Suprapubic skin (tissue), 3 donors: ENCODE measurements around the gene PAFAH1B1.
"Not testable (repeated sequence)": the region's sequence is repeated elsewhere in the genome, so short reads cannot be mapped to it uniquely, and the experiment has no call there.

Experiments used
- CTCF ChIP-seq, 2 donors: fragments of 200-600 bp in 1 of 2; fragments of 450-650 bp in 1 of 2; sonication (generic) in 1 of 2; IDR thresholded peaks; one replicate each; pipeline ENCODE4 v1.5.1; 2016 to 2019; ENCODE audit warnings: antibody characterized with exemption in 2 of 2, mild to moderate bottlenecking in 1 of 2, moderate library complexity in 1 of 2
- POLR2A ChIP-seq, 2 donors: fragments of 450-650 bp; IDR thresholded peaks; one replicate each; pipeline ENCODE4 v1.6.1; 2017; ENCODE audit warnings: antibody characterized with exemption in 2 of 2, mild to moderate bottlenecking in 2 of 2, moderate library complexity in 2 of 2

- TF ChIP-seq POLR2A, CTCF (IDR thresholded peaks at IDR 0.05): not testable (repeated sequence)
Measured at GRCh38 chr17:2572304-2572609, 21.2 kb upstream of the PAFAH1B1 start.
